Thyroid gland (tissue), 4 donors: ENCODE results near the gene KRTAP23-1. TPM values are rescaled to one million over a fixed set of nuclear protein-coding genes. Genes with fewer than 3 reads are reported as not detected.

ENCODE experiments used
- DNase-seq, 2 donors: peaks; one replicate each; pipeline ENCODE4 v3.0.0-alpha.2; 2019
- H3K27ac ChIP-seq, 3 donors: fragments of 200-600 bp; sonication (generic); 1 replicate in 2 of 3; 2 replicates in 1 of 3; pipeline ENCODE4 v1.5.1; 2016 to 2019; ENCODE audit warnings: mild to moderate bottlenecking in 1 of 3, moderate library complexity in 1 of 3
- H3K27me3 ChIP-seq: fragments of 200-600 bp; sonication (generic); one replicate; pipeline ENCODE4 v1.5.1; 2019
- H3K36me3 ChIP-seq, 2 donors: fragments of 200-600 bp; sonication (generic); one replicate each; pipeline ENCODE4 v1.5.1; 2016 to 2019
- H3K4me1 ChIP-seq, 2 donors: fragments of 200-600 bp; sonication (generic); one replicate each; pipeline ENCODE4 v1.5.1; 2017 to 2019
- H3K4me3 ChIP-seq, 3 donors: fragments of 200-600 bp; sonication (generic); replicated peaks in 1 of 3; 1 replicate in 2 of 3; 2 replicates in 1 of 3; pipeline ENCODE4 v1.5.1; 2016; ENCODE audit warnings: mild to moderate bottlenecking in 1 of 3
- H3K9me3 ChIP-seq: fragments of 200-600 bp; sonication (generic); one replicate; pipeline ENCODE4 v1.5.1; 2017
- POLR2A ChIP-seq, 2 donors: fragments of 450-650 bp; IDR thresholded peaks; one replicate each; pipeline ENCODE4 v1.6.1; 2017; ENCODE audit warnings: antibody characterized with exemption in 2 of 2, mild to moderate bottlenecking in 2 of 2, moderate library complexity in 1 of 2
- WGBS, 2 donors: methylation state at CpG; one replicate each; pipeline ENCODE4 v1.1.5; 2017; 5-methylcytosine and 5-hydroxymethylcytosine counted together
- intact Hi-C: fragments of 100-400 bp; cut with DNase I; formaldehyde crosslinking; loops from one replicate; pipeline ENCODE4 v1.15.1; 2023
- total RNA-seq, 4 donors: library from RNA; depleted of rRNA; stranded (reverse); fragments of >200 nt; gene quantifications; one replicate each; pipeline ENCODE4 v1.2.3, GENCODE V29; 2016
- TF ChIP-seq, protein P1 (sequence below), 6 experiments: fragments of 200-600 bp in 3 of 6; fragments of 450-650 bp in 3 of 6; sonication (generic) in 3 of 6; IDR thresholded peaks; one replicate each; pipeline ENCODE4 v1.5.1; 2016 to 2019; ENCODE audit warnings: antibody characterized with exemption in 6 of 6, mild to moderate bottlenecking in 2 of 6, inconsistent platforms in 1 of 6, moderate library complexity in 1 of 6

The KRTAP23-1 gene
- total RNA-seq, 4 donors from 2014 or later = not detected

DNA sequence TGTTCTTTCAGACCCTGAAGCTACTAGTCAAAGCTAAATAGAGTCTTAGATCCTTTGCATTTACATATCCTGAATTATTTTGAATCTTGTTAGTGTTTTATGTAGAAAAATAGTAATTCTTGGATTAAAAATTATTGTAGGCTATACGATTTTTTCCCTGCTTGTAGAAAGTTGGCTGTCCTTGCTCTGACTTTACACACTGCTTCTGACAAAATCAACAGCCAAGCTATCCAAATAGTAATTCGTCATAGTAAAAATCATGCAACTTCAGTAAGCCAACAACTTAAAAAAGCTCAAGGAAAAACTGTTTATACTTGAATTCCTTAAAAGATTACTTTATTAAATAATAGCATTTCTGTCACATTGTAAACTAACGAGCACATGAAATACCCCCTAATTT is 7.5 kb upstream of the KRTAP23-1 start:
- Histone ChIP-seq H3K4me3 (no peak overlapping the region), H3K27me3 (no peaks in the 10 kb centered on the region), H3K36me3 (no peaks in the 10 kb centered on the region), H3K27ac (no peak overlapping the region), H3K4me1 (no peaks in the 10 kb centered on the region), H3K9me3 (no peaks in the 10 kb centered on the region)
- TF ChIP-seq, protein P1, sequence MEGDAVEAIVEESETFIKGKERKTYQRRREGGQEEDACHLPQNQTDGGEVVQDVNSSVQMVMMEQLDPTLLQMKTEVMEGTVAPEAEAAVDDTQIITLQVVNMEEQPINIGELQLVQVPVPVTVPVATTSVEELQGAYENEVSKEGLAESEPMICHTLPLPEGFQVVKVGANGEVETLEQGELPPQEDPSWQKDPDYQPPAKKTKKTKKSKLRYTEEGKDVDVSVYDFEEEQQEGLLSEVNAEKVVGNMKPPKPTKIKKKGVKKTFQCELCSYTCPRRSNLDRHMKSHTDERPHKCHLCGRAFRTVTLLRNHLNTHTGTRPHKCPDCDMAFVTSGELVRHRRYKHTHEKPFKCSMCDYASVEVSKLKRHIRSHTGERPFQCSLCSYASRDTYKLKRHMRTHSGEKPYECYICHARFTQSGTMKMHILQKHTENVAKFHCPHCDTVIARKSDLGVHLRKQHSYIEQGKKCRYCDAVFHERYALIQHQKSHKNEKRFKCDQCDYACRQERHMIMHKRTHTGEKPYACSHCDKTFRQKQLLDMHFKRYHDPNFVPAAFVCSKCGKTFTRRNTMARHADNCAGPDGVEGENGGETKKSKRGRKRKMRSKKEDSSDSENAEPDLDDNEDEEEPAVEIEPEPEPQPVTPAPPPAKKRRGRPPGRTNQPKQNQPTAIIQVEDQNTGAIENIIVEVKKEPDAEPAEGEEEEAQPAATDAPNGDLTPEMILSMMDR (IDR thresholded peaks at IDR 0.05) = no peak
- TF ChIP-seq POLR2A (IDR thresholded peaks at IDR 0.05) = no peak
- 54 to 65% methylated on average over 3 of the region's 3 CpGs for WGBS, 2 donors
- DNase-seq = no peak
- intact Hi-C loops = no loop called here

DNA sequence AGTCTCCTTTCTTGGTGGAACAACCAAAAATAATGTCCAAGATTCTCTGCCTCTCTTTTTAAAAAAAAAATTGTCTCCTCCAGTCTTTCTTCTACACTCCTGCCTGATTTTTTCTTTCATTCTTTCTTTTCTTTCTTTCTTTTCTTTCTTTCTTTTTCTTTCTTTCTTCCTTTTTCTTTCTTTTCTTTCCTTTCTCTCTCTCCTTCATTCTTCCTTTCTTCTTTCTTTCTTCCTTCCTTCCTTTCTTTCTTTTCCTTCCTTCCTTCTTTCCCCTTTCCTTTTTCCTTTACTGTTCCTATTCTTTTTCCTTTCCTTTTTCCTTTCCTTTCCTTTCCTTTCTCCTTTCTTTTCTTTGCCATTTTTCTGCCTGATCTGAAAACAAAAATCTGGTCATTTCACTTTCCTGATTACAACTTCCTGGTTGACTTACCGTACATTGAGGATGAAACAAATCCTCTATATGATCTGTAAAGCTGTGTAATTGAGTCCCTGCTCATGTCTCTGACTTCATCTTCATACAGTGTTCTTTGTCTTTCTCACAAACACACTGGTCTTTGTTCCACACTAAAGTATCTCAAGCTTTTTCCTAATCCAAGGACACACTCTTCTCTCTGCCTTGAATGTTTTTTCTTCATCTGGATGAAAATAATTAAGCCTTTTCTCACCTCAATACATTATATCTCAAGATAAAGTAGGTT is 6.1 kb upstream of the KRTAP23-1 start:
- no peaks in the 10 kb centered on the region for H3K36me3 ChIP-seq
- no peak for DNase-seq

DNA sequence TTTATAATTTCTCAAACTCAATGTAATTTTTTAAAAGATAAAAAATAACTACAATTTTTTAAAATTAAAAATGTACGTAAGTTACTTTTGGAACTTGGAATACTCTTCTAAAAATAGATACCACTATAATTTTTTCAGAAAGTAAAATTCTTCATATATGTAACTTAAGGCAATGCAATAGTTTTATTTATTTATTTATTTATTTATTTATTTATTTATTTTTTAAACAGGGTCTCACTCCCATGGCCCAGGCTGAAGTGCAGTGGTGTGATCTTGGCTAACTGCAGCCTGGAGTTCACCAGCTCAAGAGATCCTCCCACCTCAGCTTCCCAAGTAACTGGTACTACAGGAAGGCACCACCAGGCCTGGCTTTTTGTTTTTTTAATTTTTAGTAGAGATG is 3.1 kb upstream of the KRTAP23-1 start:
- Histone ChIP-seq H3K4me3 (no peak overlapping the region), H3K9me3 (no peaks in the 10 kb centered on the region), H3K27me3 (no peaks in the 10 kb centered on the region), H3K36me3 (no peaks in the 10 kb centered on the region), H3K27ac (no peak overlapping the region), H3K4me1 (no peaks in the 10 kb centered on the region)
- WGBS, 2 donors = 94 to 95% methylated on average over 1 of the region's 1 CpG
- TF ChIP-seq POLR2A (IDR thresholded peaks at IDR 0.05) = no peak
- TF ChIP-seq, protein P1 (IDR thresholded peaks at IDR 0.05) = no peak
- intact Hi-C loops = no loop called here
- DNase-seq = no peak

More for the DNA sequence above, 6.1 kb upstream of the KRTAP23-1 start:
- H3K27ac ChIP-seq = no peak overlapping the region
- H3K9me3 ChIP-seq = no peaks in the 10 kb centered on the region
- no peak overlapping the region for H3K4me3 ChIP-seq
- H3K27me3 ChIP-seq = no peaks in the 10 kb centered on the region
- no peaks in the 10 kb centered on the region for H3K4me1 ChIP-seq
- 85 to 87% methylated on average over 1 of the region's 1 CpG for WGBS, 2 donors
- TF ChIP-seq, protein P1 (IDR thresholded peaks at IDR 0.05) = no peak
- TF ChIP-seq POLR2A (IDR thresholded peaks at IDR 0.05) = no peak
- intact Hi-C loops = no loop called here

DNA sequence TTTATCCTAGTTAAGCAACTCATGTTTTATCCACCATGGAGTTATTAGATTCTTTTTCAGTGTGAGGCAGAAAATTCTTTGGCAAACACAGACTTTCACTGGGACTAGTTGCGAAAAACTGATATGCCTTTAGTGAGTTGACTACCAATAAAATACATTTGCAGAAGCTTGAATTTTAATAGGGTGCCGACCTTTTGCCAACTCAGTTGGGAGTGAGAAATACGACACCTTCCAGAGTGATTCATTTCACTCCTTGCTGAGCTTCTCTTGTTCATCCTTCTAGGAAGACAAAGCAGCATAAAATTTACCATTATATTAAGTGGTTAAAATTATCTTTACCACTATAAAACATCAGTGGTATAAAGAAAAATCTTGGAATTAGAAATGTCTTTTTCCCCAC is 1.2 kb upstream of the KRTAP23-1 start:
- DNase-seq = no peak
- H3K27ac ChIP-seq = no peak overlapping the region
- WGBS, 2 donors = 63 to 68% methylated on average over 3 of the region's 3 CpGs
- H3K9me3 ChIP-seq = no peaks in the 10 kb centered on the region
- no peaks in the 10 kb centered on the region for H3K4me1 ChIP-seq
- no peaks in the 10 kb centered on the region for H3K27me3 ChIP-seq
- intact Hi-C loops = no loop called here
- no peak overlapping the region for H3K4me3 ChIP-seq
- no peaks in the 10 kb centered on the region for H3K36me3 ChIP-seq
- no peak for TF ChIP-seq POLR2A (IDR thresholded peaks at IDR 0.05)
- TF ChIP-seq, protein P1 (IDR thresholded peaks at IDR 0.05) = no peak

DNA sequence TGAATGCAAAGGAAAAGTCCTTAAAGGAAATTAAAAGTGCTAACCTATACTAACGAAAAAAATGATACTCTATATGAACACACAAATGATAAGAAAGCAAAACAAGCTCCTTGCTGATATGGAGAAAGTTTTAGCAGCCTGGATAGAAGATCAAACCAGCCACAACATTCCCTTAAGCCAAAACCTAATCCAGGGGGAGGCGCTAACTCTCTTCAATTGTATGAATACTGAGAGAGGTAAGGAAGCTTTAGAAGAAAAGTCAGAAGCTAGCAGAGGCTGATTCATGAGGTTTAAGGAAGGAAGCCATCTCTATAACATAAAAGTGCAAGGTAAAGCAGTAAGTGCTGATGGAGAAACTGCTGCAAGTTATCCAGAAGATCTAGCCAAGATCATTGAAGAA is 3.4 kb downstream of the KRTAP23-1 start:
- no peak overlapping the region for H3K27ac ChIP-seq
- no peaks in the 10 kb centered on the region for H3K9me3 ChIP-seq
- no peaks in the 10 kb centered on the region for H3K27me3 ChIP-seq
- H3K36me3 ChIP-seq = no peaks in the 10 kb centered on the region
- WGBS, 2 donors = 74 to 82% methylated on average over 2 of the region's 2 CpGs
- H3K4me1 ChIP-seq = no peaks in the 10 kb centered on the region
- intact Hi-C loops = no loop called here
- no peak for TF ChIP-seq POLR2A (IDR thresholded peaks at IDR 0.05)
- TF ChIP-seq, protein P1 (IDR thresholded peaks at IDR 0.05) = no peak
- DNase-seq = no peak
- no peak overlapping the region for H3K4me3 ChIP-seq
